IMR-90 (cell line): ENCODE results near the gene SMIM33. TPM values are rescaled to one million over a fixed set of nuclear protein-coding genes. Genes with fewer than 3 reads are reported as not detected.

Experiments used
- ATAC-seq: fragments of 200-7000 bp; cut with Tn5 transposase; 2 replicates; pipeline ENCODE4 v1.9.1; 2020; ENCODE audit warnings: low read depth, mild to moderate bottlenecking, moderate library complexity
- BruUV-seq: library from RNA; stranded (reverse); fragments of 400-500 nt; replicated peaks from 2 replicates; lab custom pipeline; 2021; lab: Mats Ljungman, UMichigan
- CTCF ChIA-PET: fragments of 300-600 bp; formaldehyde crosslinking; extraction: SDS; loops from one replicate; lab custom pipeline; 2021; ENCODE audit warnings: antibody characterized with exemption; lab: Yijun Ruan, JAX
- POLR2A ChIA-PET: fragments of 300-600 bp; sonication (Branson Sonifier 250); formaldehyde crosslinking; loops from one replicate; lab custom pipeline; 2022; ENCODE audit warnings: antibody characterized with exemption; ENCODE audit not compliant: unreplicated experiment; lab: Charles Lee
- DNase-seq: peaks from one replicate; pipeline ENCODE4 v3.0.0; 2013
- H2AFZ ChIP-seq: replicated peaks from 2 replicates; pipeline ENCODE3; 2013; ENCODE audit warnings: low read length, mild to moderate bottlenecking; ENCODE audit not compliant: poor library complexity
- H2AK5ac ChIP-seq: 2 replicates; pipeline ENCODE4 v1.6.1; 2013; ENCODE audit warnings: low read depth, low read length, inconsistent platforms
- H2AK9ac ChIP-seq: replicated peaks from 2 replicates; pipeline ENCODE3; 2013; ENCODE audit warnings: mild to moderate bottlenecking, low read depth, low read length, moderate library complexity; ENCODE audit not compliant: poor library complexity
- H2BK120ac ChIP-seq: 2 replicates; pipeline ENCODE4 v1.6.1; 2013; ENCODE audit warnings: low read depth, low read length, inconsistent platforms
- H2BK15ac ChIP-seq: 3 replicates; pipeline ENCODE4 v1.6.1; 2013; ENCODE audit warnings: low read depth, low read length, inconsistent platforms
- H2BK20ac ChIP-seq: 2 replicates; pipeline ENCODE4 v1.6.1; 2013; ENCODE audit warnings: low read depth, mild to moderate bottlenecking, inconsistent platforms, low read length, moderate library complexity
- H2BK5ac ChIP-seq: 2 replicates; pipeline ENCODE4 v1.6.1; 2013; ENCODE audit warnings: mild to moderate bottlenecking, low read depth, low read length, inconsistent platforms; ENCODE audit not compliant: poor library complexity, severe bottlenecking
- H3K14ac ChIP-seq: replicated peaks from 2 replicates; pipeline ENCODE4 v1.6.1; 2013; ENCODE audit warnings: low read depth, low read length, inconsistent platforms
- H3K18ac ChIP-seq: 2 replicates; pipeline ENCODE4 v1.6.1; 2013; ENCODE audit warnings: low read depth, low read length, control low read depth
- H3K23ac ChIP-seq: 2 replicates; pipeline ENCODE4 v1.6.1; 2013; ENCODE audit warnings: low read depth, low read length, inconsistent platforms
- H3K27ac ChIP-seq: 2 replicates; pipeline ENCODE4 v1.5.1; 2013; ENCODE audit warnings: mild to moderate bottlenecking, control low read depth, low read length; ENCODE audit not compliant: insufficient read depth
- H3K27me3 ChIP-seq: 2 replicates; pipeline ENCODE4 v1.6.1; 2013; ENCODE audit warnings: low read length; ENCODE audit not compliant: control insufficient read depth, insufficient read depth
- H3K36me3 ChIP-seq: 2 replicates; pipeline ENCODE4 v1.6.1; 2013; ENCODE audit warnings: low read length, mixed read lengths; ENCODE audit not compliant: control insufficient read depth, insufficient read depth
- H3K4ac ChIP-seq: 2 replicates; pipeline ENCODE4 v1.6.1; 2013; ENCODE audit warnings: low read depth, low read length, inconsistent platforms
- H3K4me1 ChIP-seq: 2 replicates; pipeline ENCODE4 v1.6.1; 2013; ENCODE audit warnings: low read length, mixed read lengths; ENCODE audit not compliant: control insufficient read depth, insufficient read depth
- H3K4me2 ChIP-seq: 2 replicates; pipeline ENCODE4 v1.6.1; 2013; ENCODE audit warnings: low read depth, mild to moderate bottlenecking, control low read depth, low read length, moderate library complexity
- H3K4me3 ChIP-seq: 2 replicates; pipeline ENCODE4 v1.5.1; 2013; ENCODE audit warnings: low read depth, mild to moderate bottlenecking, control low read depth, low read length, moderate library complexity; ENCODE audit not compliant: insufficient read depth
- H3K56ac ChIP-seq: 2 replicates; pipeline ENCODE4 v1.6.1; 2013; ENCODE audit warnings: low read length, inconsistent platforms; ENCODE audit not compliant: insufficient read depth; ENCODE audit errors: extremely low read depth
- H3K79me1 ChIP-seq, 2 experiments: 2 replicates each; pipeline ENCODE4 v1.6.1; 2013; ENCODE audit warnings: low read length in 2 of 2, inconsistent platforms in 1 of 2, low read depth in 1 of 2
- H3K9ac ChIP-seq: 2 replicates; pipeline ENCODE4 v1.6.1; 2013; ENCODE audit warnings: low read depth, low read length, control low read depth
- H3K9me1 ChIP-seq: 2 replicates; pipeline ENCODE4 v1.6.1; 2013; ENCODE audit warnings: low read length, inconsistent platforms; ENCODE audit not compliant: insufficient read depth
- H3K9me3 ChIP-seq: 2 replicates; pipeline ENCODE4 v1.6.1; 2013; ENCODE audit warnings: low read length; ENCODE audit not compliant: control insufficient read depth, insufficient read depth
- H4K20me1 ChIP-seq: 2 replicates; pipeline ENCODE4 v1.6.1; 2013; ENCODE audit warnings: low read length, inconsistent platforms; ENCODE audit not compliant: insufficient read depth
- H4K5ac ChIP-seq: 2 replicates; pipeline ENCODE4 v1.6.1; 2013; ENCODE audit warnings: mild to moderate bottlenecking, low read depth, low read length, control low read depth
- H4K8ac ChIP-seq, 2 experiments: 2 replicates each; pipeline ENCODE4 v1.6.1; 2013; ENCODE audit warnings: low read depth in 2 of 2, low read length in 2 of 2, control low read depth in 1 of 2, inconsistent platforms in 1 of 2
- H4K91ac ChIP-seq: 2 replicates; pipeline ENCODE4 v1.6.1; 2013; ENCODE audit warnings: low read depth, low read length, inconsistent platforms; ENCODE audit not compliant: insufficient read depth
- BHLHE40 ChIP-seq: fragments of 150-350 bp; IDR thresholded peaks from 2 replicates; pipeline ENCODE4 v1.6.1; 2016; ENCODE audit warnings: mild to moderate bottlenecking, low read depth, low read length
- CEBPB ChIP-seq: IDR thresholded peaks from 2 replicates; pipeline ENCODE4 v1.6.1; 2012; ENCODE audit warnings: low read depth, low read length, improper control_type of control experiment
- CHD1 ChIP-seq: IDR thresholded peaks from 2 replicates; pipeline ENCODE4 v1.6.1; 2012; ENCODE audit warnings: low read depth, low read length, improper control_type of control experiment
- FOS ChIP-seq: fragments of 150-350 bp; IDR thresholded peaks from 2 replicates; pipeline ENCODE4 v1.6.1; 2016; ENCODE audit warnings: low read depth, low read length
- MAFK ChIP-seq: IDR thresholded peaks from 2 replicates; pipeline ENCODE4 v1.6.1; 2012; ENCODE audit warnings: low read depth, low read length, improper control_type of control experiment
- MAZ ChIP-seq: IDR thresholded peaks from 2 replicates; pipeline ENCODE4 v1.6.1; 2012; ENCODE audit warnings: low read depth, mild to moderate bottlenecking, low read length, improper control_type of control experiment, moderate library complexity, borderline replicate concordance
- MXI1 ChIP-seq: IDR thresholded peaks from 2 replicates; pipeline ENCODE4 v1.6.1; 2012; ENCODE audit warnings: low read depth, mild to moderate bottlenecking, low read length, moderate library complexity, borderline replicate concordance
- NFE2L2 ChIP-seq: fragments of 150-350 bp; IDR thresholded peaks from 2 replicates; pipeline ENCODE4 v1.6.1; 2016; ENCODE audit warnings: low read depth, mild to moderate bottlenecking, low read length
- POLR2A ChIP-seq: IDR thresholded peaks from 2 replicates; pipeline ENCODE4 v1.6.1; 2012; ENCODE audit warnings: mild to moderate bottlenecking, low read depth, low read length
- RAD21 ChIP-seq: IDR thresholded peaks from 2 replicates; pipeline ENCODE4 v1.6.1; 2012; ENCODE audit warnings: low read length, improper control_type of control experiment
- RCOR1 ChIP-seq: IDR thresholded peaks from 2 replicates; pipeline ENCODE4 v1.6.1; 2012; ENCODE audit warnings: mild to moderate bottlenecking, low read length, improper control_type of control experiment; ENCODE audit not compliant: insufficient replicate concordance
- RFX5 ChIP-seq: IDR thresholded peaks from 2 replicates; pipeline ENCODE4 v1.8.0; 2012; ENCODE audit warnings: low read depth, mild to moderate bottlenecking, low read length, moderate library complexity
- SMC3 ChIP-seq: fragments of 150-350 bp; IDR thresholded peaks from 2 replicates; pipeline ENCODE4 v1.6.1; 2016; ENCODE audit warnings: low read depth, mild to moderate bottlenecking, antibody characterized with exemption, low read length, moderate library complexity
- WGBS, 2 experiments: methylation state at CpG; one replicate each; pipeline versions ENCODE4 v1.1.5 to v1.1.7; 2013; ENCODE audit warnings: missing lambda C conversion rate in 2 of 2; ENCODE audit not compliant: insufficient read length in 1 of 2; ENCODE audit errors: extremely low coverage in 2 of 2; 5-methylcytosine and 5-hydroxymethylcytosine counted together
- dilution Hi-C: fragments of 300-500 bp; cut with HindIII; formaldehyde crosslinking; loops from one replicate; pipeline ENCODE4 v1.14.3; 2018; ENCODE audit warnings: low sequenced_read_pairs; ENCODE audit not compliant: unreplicated experiment
- in situ Hi-C: fragments of 300-500 bp; cut with MboI; formaldehyde crosslinking; loops from 3 replicates; pipeline ENCODE4 v1.14.3; 2019; ENCODE audit warnings: low sequenced_read_pairs, inconsistent platforms, mixed read lengths
- intact Hi-C: fragments of 100-400 bp; cut with micrococcal nuclease; formaldehyde crosslinking; loops from 2 replicates; pipeline ENCODE4 v1.10.0; 2022
- polyA plus RNA-seq, 3 experiments: library from polyadenylated mRNA; depleted of rRNA; stranded (reverse); fragments of >200 nt; gene quantifications; 2 replicates each; pipeline ENCODE4 v1.2.3, GENCODE V29; 2012; ENCODE audit warnings: low replicate concordance in 1 of 3
- total RNA-seq: library from RNA; depleted of rRNA; stranded (reverse); fragments of >200 nt; gene quantifications from 2 replicates; pipeline ENCODE4 v1.2.3, GENCODE V29; 2012
- TF ChIP-seq, protein P1 (sequence below): conservative IDR thresholded peaks from 2 replicates; pipeline ENCODE4 v1.5.1; 2012; ENCODE audit warnings: mild to moderate bottlenecking, low read depth, low read length, improper control_type of control experiment
- TF ChIP-seq, protein P2 (sequence below): fragments of 150-350 bp; IDR thresholded peaks from 2 replicates; pipeline ENCODE4 v1.6.1; 2016; ENCODE audit warnings: low read depth, mild to moderate bottlenecking, low read length, moderate library complexity, borderline replicate concordance
- TF ChIP-seq, protein P3 (sequence below): fragments of 150-350 bp; IDR thresholded peaks from 2 replicates; pipeline ENCODE4 v1.6.1; 2017; ENCODE audit warnings: mild to moderate bottlenecking, antibody characterized with exemption, low read length, low read depth

Gene SMIM33
- total and polyA plus RNA-seq, 2 of the 4 experiments (the other 2 are of a cell fraction) = not detected

DNA sequence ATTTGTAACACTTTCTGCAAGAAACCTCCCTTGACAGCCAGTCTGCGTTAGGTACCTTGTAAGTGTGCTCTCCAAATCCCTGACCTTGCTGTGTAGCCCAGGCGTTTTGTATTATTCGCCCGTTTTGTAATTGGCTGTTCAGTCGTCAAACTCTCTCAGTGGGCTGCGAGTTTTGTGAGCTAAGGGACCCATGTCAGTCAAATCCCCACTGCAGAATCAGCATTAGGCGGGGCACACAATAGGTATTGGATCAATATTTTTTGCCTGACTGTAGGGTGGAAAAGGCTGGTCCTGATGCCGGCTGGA is 32.1 kb upstream of the SMIM33 start:
- dilution Hi-C loops (no loop called here), in situ Hi-C loops (no loop called here), intact Hi-C loops (loop anchor here (5.0 kb wide), 1 partner anchor 124 kb away; the partner anchor contains the start of gene UBE2D2)
- WGBS, 2 experiments = 40% methylated on average over 2 of the region's 8 CpGs; no CpG with 5 or more reads in 1 of the 2 experiments
- Histone ChIP-seq H2BK120ac (peak overlapping the region; percentile 9; the same call in 1 of the 2 replicates), H3K14ac (peak overlapping the region; percentile 12; the same call in 1 of the 2 replicates), H4K20me1 (no peaks in the 10 kb centered on the region), H3K4me3 (peak overlapping the region; percentile 87), H3K23ac (no peak overlapping the region), H4K8ac (peak overlapping the region; percentile 56 to 72; a peak in 2 of 4 replicates), H3K9ac (peak overlapping the region; percentile 59), H3K9me1 (peaks cover 15% of the 10 kb centered on the region; the same call in 1 of the 2 replicates), H2BK20ac (no peak overlapping the region), H3K9me3 (no peaks in the 10 kb centered on the region), H3K27ac (no peak overlapping the region), H2AFZ (peak overlapping the region; percentile 100), H3K79me1 (peaks cover 12 to 19% of the 10 kb centered on the region in 2 experiments; a peak in 3 of 4 replicates), H3K56ac (no peak overlapping the region; the same call in 1 of the 2 replicates), H3K4ac (peak overlapping the region; percentile 55), H4K91ac (no peak overlapping the region), H3K36me3 (peaks cover 5% of the 10 kb centered on the region; the same call in 1 of the 2 replicates), H2AK5ac (peak overlapping the region; percentile 70; the same call in 1 of the 2 replicates), H3K27me3 (no peaks in the 10 kb centered on the region), H3K4me1 (peaks cover 8% of the 10 kb centered on the region), H3K18ac (no peak overlapping the region), H2BK15ac (0 out of 3 replicates have a peak overlapping the region, but pooled peaks have one; percentile 21), H3K4me2 (peak overlapping the region; percentile 80), H2AK9ac (peak overlapping the region; percentile 96), H4K5ac (0 out of 2 replicates have a peak overlapping the region, but pooled peaks have one; percentile 1), H2BK5ac (no peak overlapping the region)
- TF ChIP-seq MXI1 (no peak), RCOR1 (no peak), RFX5 (no peak), BHLHE40 (no peak), CEBPB (no peak), MAZ (no peak), RAD21 (no peak), MAFK (no peak), POLR2A (no peak), SMC3 (no peak), CHD1 (no peak), NFE2L2 (no peak), FOS (no peak)
- TF ChIP-seq, protein P1, sequence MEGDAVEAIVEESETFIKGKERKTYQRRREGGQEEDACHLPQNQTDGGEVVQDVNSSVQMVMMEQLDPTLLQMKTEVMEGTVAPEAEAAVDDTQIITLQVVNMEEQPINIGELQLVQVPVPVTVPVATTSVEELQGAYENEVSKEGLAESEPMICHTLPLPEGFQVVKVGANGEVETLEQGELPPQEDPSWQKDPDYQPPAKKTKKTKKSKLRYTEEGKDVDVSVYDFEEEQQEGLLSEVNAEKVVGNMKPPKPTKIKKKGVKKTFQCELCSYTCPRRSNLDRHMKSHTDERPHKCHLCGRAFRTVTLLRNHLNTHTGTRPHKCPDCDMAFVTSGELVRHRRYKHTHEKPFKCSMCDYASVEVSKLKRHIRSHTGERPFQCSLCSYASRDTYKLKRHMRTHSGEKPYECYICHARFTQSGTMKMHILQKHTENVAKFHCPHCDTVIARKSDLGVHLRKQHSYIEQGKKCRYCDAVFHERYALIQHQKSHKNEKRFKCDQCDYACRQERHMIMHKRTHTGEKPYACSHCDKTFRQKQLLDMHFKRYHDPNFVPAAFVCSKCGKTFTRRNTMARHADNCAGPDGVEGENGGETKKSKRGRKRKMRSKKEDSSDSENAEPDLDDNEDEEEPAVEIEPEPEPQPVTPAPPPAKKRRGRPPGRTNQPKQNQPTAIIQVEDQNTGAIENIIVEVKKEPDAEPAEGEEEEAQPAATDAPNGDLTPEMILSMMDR = no peak
- TF ChIP-seq, protein P2, sequence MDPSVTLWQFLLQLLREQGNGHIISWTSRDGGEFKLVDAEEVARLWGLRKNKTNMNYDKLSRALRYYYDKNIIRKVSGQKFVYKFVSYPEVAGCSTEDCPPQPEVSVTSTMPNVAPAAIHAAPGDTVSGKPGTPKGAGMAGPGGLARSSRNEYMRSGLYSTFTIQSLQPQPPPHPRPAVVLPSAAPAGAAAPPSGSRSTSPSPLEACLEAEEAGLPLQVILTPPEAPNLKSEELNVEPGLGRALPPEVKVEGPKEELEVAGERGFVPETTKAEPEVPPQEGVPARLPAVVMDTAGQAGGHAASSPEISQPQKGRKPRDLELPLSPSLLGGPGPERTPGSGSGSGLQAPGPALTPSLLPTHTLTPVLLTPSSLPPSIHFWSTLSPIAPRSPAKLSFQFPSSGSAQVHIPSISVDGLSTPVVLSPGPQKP = no peak
- TF ChIP-seq, protein P3, sequence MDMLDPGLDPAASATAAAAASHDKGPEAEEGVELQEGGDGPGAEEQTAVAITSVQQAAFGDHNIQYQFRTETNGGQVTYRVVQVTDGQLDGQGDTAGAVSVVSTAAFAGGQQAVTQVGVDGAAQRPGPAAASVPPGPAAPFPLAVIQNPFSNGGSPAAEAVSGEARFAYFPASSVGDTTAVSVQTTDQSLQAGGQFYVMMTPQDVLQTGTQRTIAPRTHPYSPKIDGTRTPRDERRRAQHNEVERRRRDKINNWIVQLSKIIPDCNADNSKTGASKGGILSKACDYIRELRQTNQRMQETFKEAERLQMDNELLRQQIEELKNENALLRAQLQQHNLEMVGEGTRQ = no peak
- no peak for ATAC-seq
- BruUV-seq = no TSS peak
- DNase-seq = no peak
- ChIA-PET POLR2A (no interaction called here), CTCF (interaction anchor here (0.6 to 1.5 kb wide), 3 partner anchors 9 to 48 kb away, joined by 3 to 4 read pairs (median 3); no protein-coding TSS in a partner anchor)
